OCI-LY3 (cell line): Measurements from ENCODE around the gene CYBC1.

ENCODE experiments used
- CTCF ChIP-seq: fragments of 200-600, 300-600 bp; sonication (generic); IDR thresholded peaks from 2 replicates; pipeline ENCODE4 v1.5.1; 2014; ENCODE audit warnings: antibody characterized with exemption, low read length, low read depth
- EZH2phosphoT487 ChIP-seq: fragments of 200-600 bp; shearing (Covaris generic); IDR thresholded peaks from 2 replicates; pipeline ENCODE4 v1.6.1; 2018; ENCODE audit warnings: antibody characterized with exemption, mixed run types, low read depth

DNA sequence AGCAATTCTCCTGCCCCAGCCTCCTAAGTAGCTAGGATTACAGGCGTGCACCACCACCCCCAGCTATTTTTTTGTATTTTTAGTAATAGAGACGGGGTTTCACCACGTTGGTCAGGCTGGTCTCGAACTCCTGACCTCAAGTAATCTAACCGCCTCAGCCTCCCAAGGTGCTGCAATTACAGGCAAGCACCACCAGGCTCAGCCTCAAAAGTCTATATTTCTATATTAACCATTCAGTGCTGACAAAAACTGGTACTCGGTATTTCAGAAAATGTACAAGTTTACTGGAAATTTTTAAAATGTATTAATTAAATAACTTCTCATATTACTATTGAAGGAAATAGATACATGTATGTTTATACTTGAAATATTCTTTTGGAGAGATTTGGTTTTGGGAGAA lies 33.8 kb downstream of the CYBC1 start:
- TF ChIP-seq CTCF (no peak), EZH2phosphoT487 (no peak)
